ENCODE results near the gene MYLK3.

MYLK3 gene

DNA sequence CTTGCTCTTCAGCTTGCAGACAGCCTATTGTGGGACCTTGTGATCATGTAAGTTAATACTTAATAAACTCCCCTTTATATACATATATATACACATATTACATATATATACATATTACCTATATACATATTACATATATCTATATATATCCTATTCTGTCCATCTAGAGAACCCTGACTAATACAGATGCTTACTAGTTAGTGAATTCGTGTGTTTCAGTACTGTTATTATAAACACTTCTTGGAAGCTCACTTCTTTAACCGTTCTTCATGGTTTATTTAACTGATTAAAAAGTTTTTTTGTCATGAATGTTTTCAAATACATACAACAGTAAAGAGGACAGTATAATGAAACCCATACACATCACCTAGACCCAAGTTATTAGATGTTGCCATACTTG is 46.1 kb downstream of the MYLK3 start:
- H3K27me3 Mint-ChIP-seq (ENCODE audit: low read depth): no peaks in the 10 kb centered on the region

DNA sequence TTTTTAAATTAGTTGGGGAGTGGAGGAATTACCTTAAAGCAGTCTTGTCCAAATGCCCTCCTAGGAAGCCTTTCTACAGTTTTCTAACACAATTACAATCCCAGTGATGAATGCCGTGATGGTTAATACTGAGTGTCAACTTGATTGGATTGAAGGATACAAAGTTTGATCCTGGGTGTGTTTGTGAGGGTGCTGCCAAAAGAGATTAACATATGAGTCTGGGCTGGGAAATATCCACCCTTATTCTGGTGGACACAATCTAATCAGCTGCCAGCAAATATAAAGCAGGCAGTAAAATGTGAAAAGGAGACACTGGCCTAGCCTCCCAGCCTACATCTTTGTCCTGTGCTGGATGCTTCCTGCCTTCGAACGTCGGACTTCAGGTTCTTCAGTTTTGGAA is 46.5 kb downstream of the MYLK3 start:
- H3K27me3 Mint-ChIP-seq (ENCODE audit: low read depth): no peaks in the 10 kb centered on the region
- H3K36me3 Mint-ChIP-seq (ENCODE audit: low read depth): peaks cover 18% of the 10 kb centered on the region
- DNase-seq (ENCODE audit: low spot score): no peak
- peaks cover 3% of the 10 kb centered on the region for H3K4me1 Mint-ChIP-seq (ENCODE audit: low read depth)
- no peak overlapping the region for H3K4me3 Mint-ChIP-seq
- H3K27ac Mint-ChIP-seq: no peak overlapping the region
- H3K9me3 Mint-ChIP-seq: no peaks in the 10 kb centered on the region

More for the DNA sequence above, 46.1 kb downstream of the MYLK3 start:
- Mint-ChIP-seq H3K4me3 (no peak overlapping the region), H3K27ac (no peak overlapping the region), H3K4me1 (ENCODE audit: low read depth) (peaks cover 7% of the 10 kb centered on the region), H3K36me3 (ENCODE audit: low read depth) (peaks cover 15% of the 10 kb centered on the region), H3K9me3 (no peaks in the 10 kb centered on the region)
- DNase-seq (ENCODE audit: low spot score): no peak

DNA sequence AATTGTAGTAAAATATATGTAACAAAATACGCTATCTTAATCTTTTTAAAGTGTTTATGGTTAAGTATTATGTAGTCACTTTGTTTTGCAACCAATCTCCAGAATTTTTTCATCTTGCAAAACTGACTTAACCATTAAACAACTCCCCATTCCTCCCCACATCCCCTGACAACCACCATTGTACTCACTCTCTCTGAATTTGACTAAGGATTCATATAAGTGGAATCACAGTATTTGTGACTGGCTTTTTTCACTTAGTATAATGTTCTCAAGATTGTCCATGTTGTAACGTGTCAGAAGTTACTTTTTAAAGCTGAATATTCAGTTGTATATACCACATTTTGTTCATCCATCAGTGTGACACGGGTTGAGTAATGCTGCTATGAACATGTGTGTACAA is 48.1 kb downstream of the MYLK3 start:
- DNase-seq (ENCODE audit: low spot score): no peak
- no peaks in the 10 kb centered on the region for H3K9me3 Mint-ChIP-seq
- peaks cover 30% of the 10 kb centered on the region for H3K36me3 Mint-ChIP-seq (ENCODE audit: low read depth)
- H3K27ac Mint-ChIP-seq: no peak overlapping the region
- H3K27me3 Mint-ChIP-seq (ENCODE audit: low read depth): no peaks in the 10 kb centered on the region
- no peaks in the 10 kb centered on the region for H3K4me1 Mint-ChIP-seq (ENCODE audit: low read depth)
- H3K4me3 Mint-ChIP-seq: no peak overlapping the region

DNA sequence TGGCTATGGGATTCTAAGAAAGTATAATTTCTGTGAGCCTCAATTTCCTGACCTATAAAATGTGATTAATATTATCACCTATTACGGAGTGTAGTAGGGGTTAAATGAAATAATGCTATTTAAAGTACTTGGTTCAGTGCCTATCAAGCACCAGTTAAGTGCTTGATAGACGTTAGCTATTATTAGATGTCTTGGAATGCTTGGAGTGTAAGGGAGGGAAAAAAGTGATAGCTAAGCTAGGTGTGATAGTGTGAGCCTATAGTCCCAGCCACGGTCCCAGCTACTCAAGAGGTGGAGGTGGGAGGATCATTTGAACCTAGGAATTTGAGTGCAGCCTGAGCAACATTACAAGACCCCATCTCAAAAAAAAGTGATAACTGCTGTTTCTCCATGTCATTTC is 51.2 kb downstream of the MYLK3 start:
- H3K4me1 Mint-ChIP-seq (ENCODE audit: low read depth): peaks cover 4% of the 10 kb centered on the region
- H3K9me3 Mint-ChIP-seq: no peaks in the 10 kb centered on the region

DNA sequence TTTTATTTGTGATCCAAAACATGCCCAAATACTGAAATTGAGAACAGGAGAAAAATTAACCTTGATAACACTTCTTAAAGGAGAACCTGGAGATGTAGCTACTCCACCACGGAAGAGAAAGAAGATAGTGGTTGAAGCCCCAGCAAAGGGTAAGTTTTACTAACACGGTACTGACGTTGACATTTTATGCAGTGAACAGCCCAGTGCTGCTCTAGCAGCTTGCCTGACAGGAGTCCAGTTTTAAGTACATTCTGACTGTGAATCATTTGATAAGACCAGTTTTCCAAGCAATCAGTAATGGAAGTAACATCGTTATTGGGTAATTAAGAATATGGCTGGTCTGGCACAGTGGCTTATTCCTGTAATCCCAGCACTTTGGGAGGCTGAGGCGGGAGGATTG is 52.2 kb downstream of the MYLK3 start:
- no peaks in the 10 kb centered on the region for H3K27me3 Mint-ChIP-seq (ENCODE audit: low read depth)
- DNase-seq (ENCODE audit: low spot score): no peak
- peaks cover 53% of the 10 kb centered on the region for H3K36me3 Mint-ChIP-seq (ENCODE audit: low read depth)
- no peak overlapping the region for H3K4me3 Mint-ChIP-seq
- H3K4me1 Mint-ChIP-seq (ENCODE audit: low read depth): peaks cover 14% of the 10 kb centered on the region
- no peaks in the 10 kb centered on the region for H3K9me3 Mint-ChIP-seq
- H3K27ac Mint-ChIP-seq: no peak overlapping the region

More for the DNA sequence above, 51.2 kb downstream of the MYLK3 start:
- H3K36me3 Mint-ChIP-seq (ENCODE audit: low read depth): peaks cover 43% of the 10 kb centered on the region
- H3K27ac Mint-ChIP-seq: no peak overlapping the region
- H3K27me3 Mint-ChIP-seq (ENCODE audit: low read depth): no peaks in the 10 kb centered on the region
- no peak for DNase-seq (ENCODE audit: low spot score)
- no peak overlapping the region for H3K4me3 Mint-ChIP-seq

DNA sequence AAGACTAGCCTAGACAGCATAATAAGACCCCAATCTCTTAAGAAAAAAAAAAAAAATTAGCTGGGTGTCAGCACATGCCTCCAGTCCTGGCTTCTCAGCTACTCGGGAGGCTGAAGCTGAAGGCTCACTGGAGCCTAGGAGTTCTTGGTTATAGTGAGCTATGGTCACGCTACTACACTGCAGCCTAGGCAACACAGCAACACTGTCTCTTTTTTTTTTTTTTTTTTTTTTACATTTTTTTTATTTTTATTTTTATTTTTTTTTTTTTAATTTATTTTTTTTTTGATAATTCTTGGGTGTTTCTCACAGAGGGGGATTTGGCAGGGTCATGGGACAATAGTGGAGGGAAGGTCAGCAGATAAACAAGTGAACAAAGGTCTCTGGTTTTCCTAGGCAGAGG is 54.5 kb downstream of the MYLK3 start:
- Mint-ChIP-seq H3K4me1 (ENCODE audit: low read depth) (peaks cover 18% of the 10 kb centered on the region), H3K36me3 (ENCODE audit: low read depth) (peaks cover 51% of the 10 kb centered on the region), H3K27ac (no peak overlapping the region), H3K9me3 (no peaks in the 10 kb centered on the region), H3K27me3 (ENCODE audit: low read depth) (no peaks in the 10 kb centered on the region), H3K4me3 (no peak overlapping the region)
- DNase-seq (ENCODE audit: low spot score): no peak

DNA sequence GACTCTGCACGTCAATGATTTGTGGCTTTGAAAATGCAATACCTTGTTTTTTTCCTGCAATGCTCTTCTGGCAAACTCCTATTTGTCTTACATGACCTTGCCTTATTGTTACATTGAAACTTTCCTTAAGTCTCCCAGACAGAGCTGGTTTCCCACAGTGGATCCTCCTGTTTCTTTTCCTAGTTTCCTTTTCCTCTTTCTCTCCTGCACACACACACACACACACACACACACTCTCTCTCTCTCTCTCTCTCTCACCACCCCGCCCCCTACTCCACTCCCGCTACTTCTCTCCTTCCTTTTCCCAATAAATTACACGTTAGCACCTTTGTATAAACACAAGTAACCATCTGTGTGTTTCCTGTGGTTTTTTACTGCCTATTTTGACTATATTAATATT is 56.4 kb downstream of the MYLK3 start:
- Mint-ChIP-seq H3K4me3 (no peak overlapping the region), H3K36me3 (ENCODE audit: low read depth) (peaks cover 40% of the 10 kb centered on the region), H3K27me3 (ENCODE audit: low read depth) (no peaks in the 10 kb centered on the region), H3K9me3 (no peaks in the 10 kb centered on the region), H3K27ac (peak overlapping the region; percentile 34), H3K4me1 (ENCODE audit: low read depth) (peaks cover 32% of the 10 kb centered on the region)
- no peak for DNase-seq (ENCODE audit: low spot score)

DNA sequence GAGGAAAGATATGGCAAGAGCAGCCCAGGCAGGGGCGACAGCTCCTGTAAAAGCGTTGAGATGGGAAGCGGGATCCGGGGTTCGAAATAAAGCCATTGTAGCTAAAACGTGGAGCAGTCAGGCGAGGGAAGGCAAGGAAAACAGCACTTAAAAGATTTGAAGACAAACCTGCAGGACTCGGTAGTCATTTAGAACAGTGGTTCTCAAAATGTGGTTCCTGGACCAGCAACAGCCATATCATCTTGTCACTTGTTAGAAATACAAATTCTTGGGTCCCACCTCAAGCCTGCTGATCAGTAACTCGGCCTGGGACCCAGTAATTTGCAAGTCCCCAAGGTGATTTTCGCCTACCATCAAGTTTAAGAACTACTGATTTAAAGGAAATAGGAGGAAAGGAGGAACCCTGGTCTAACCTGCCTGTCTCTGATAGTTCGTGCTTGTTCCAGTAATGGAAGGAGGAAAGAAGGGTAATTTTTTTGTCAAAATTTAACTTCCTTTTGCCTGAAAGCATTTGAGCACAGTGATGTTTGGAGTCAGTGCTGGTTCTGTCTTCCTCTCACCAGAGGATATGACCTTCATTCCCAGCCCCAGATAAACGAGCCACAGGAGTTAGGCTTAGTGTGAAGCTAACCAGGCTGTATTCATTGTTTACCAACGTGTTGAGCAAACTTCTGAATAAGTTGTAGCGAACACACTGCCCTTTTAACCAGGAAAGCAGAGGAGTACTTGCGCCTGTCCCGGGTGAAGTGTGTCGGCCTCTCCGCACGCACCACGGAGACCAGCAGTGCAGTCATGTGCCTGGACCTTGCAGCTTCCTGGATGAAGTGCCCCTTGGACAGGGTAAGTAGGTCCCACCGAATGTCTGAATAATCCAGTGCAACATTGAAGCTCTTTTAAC is 57.6 kb downstream of the MYLK3 start:
- peaks cover 32% of the 10 kb centered on the region for H3K36me3 Mint-ChIP-seq (ENCODE audit: low read depth)
- no peaks in the 10 kb centered on the region for H3K27me3 Mint-ChIP-seq (ENCODE audit: low read depth)
- DNase-seq (ENCODE audit: low spot score): no peak
- H3K4me1 Mint-ChIP-seq (ENCODE audit: low read depth): peaks cover 36% of the 10 kb centered on the region
- no peak overlapping the region for H3K27ac Mint-ChIP-seq
- H3K9me3 Mint-ChIP-seq: no peaks in the 10 kb centered on the region
- H3K4me3 Mint-ChIP-seq: no peak overlapping the region

DNA sequence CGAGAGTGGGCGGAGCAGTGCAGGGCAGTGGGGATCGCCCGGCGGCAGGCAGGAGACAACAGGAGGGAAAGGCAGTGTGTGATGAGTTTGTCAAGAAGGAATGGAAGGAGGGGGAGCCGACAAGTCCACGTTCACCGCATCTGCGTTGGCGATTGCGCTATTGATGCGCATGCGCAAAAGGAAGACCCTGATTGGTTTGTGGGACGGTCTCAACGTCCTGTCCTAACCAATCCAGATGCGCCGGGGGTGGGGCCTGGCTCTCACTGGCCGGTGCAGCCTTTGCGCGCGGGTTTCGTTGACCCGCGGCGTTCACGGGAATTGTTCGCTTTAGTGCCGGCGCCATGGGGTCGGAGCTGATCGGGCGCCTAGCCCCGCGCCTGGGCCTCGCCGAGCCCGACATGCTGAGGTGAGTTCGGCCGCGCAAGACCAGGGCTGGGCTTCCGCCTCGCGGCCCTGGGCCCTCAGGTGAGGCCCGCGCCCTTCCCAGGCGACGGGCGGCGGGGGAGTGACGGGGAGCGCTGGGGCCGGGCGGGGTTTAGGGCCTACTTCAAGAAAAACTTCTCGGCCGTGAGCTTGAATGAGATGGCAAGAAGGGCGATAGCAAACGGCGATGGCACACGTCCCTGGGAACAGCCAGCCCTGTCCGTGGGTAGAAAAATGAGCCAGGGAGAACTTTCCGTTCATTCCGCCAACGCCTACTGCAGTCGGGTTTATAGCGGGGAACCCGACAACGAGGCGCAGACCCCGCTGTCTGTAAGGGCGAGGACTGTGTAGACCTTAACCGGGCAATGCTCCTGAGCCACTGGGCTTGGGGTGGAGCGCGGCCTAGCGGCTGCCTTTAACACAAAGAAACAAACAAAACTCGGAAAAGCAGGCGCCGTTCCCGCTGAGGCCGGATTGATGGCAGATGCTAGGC is 58.5 kb downstream of the MYLK3 start, which contains the start of gene ORC6:
Gene ORC6, plus strand, starts transcription at position 295 of the 916 bp plus-strand sequence. Its CDS starts 47 bp downstream, at position 342.
- Mint-ChIP-seq H3K36me3 (ENCODE audit: low read depth) (peaks cover 23% of the 10 kb centered on the region), H3K27me3 (ENCODE audit: low read depth) (no peaks in the 10 kb centered on the region), H3K4me1 (ENCODE audit: low read depth) (peaks cover 39% of the 10 kb centered on the region), H3K27ac (no peak within 1 kb of the TSS), H3K9me3 (no peaks in the 10 kb centered on the region), H3K4me3 (no peak within 1 kb of the TSS)
- peak; percentile 97 for DNase-seq (ENCODE audit: low spot score)

DNA sequence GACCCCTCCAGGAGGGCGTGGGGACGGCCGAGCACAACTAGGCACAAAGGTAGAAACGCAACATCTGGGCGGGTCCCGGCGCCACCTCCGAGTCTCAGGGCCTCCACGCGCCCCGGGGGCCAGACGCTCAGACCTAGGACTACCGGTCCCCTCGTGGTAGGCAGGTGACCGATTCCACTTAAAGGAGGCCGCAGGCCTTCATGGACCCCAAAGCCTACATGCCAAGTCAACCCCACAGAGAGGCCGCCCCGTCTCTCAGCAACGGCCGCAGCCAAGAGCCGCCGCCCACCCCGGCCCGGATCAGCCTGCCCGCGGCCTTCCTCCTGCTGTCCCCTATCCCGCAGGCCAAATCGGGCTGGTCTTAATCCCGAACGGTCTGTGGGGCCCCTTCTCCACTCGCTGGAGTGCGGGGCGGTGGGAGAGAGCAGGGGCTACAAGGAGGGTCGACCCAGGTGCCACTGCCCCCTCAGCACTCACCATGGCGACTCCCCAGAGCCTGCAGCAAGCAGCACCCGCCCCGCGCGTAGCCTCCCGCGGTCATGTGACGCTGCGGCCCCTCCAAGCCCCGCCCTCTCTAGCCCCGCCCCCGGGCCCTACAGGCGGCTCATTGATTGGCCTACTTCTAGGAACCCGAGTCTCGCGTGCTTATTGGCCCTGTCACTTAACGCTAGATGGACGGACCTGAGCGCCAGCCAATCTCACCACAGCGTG is 59.3 kb downstream of the MYLK3 start, which contains the start of gene VPS35:
Gene VPS35, minus strand, starts transcription at position 525 of the 711 bp plus-strand sequence. Its CDS starts 45 bp downstream, at position 480.
- Mint-ChIP-seq H3K27ac (no peak within 1 kb of the TSS), H3K36me3 (ENCODE audit: low read depth) (peaks cover 22% of the 10 kb centered on the region), H3K4me3 (no peak within 1 kb of the TSS), H3K27me3 (ENCODE audit: low read depth) (no peaks in the 10 kb centered on the region), H3K4me1 (ENCODE audit: low read depth) (peaks cover 42% of the 10 kb centered on the region), H3K9me3 (no peaks in the 10 kb centered on the region)
- DNase-seq (ENCODE audit: low spot score): peak; percentile 99

DNA sequence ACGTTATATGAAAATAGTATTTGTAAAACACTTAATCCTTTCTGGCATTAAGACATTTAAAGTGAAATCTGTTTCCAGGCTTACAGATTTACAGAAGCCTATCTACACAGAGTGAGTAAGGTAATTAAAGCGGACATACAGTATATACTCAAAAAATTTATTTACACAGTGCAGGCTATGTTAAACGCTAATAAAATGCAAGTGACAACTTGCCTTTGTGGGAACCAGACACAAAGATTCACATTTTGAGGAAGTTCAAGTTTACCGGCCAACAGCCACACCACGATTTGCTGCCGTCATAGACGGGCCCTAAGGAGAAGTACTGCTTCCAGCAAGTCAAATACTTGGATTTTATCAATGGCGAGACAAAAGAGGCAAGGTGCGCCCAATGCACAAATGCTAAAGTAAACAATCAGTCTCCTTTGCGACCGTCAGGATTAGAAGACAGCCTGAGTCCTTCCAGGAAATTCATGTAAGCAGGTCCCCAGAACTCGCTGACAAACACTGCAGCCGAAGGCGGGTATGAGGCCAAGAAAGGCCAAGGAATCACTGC is 60.0 kb downstream of the MYLK3 start:
- H3K4me3 Mint-ChIP-seq: no peak overlapping the region
- H3K4me1 Mint-ChIP-seq (ENCODE audit: low read depth): peaks cover 45% of the 10 kb centered on the region
- H3K9me3 Mint-ChIP-seq: no peaks in the 10 kb centered on the region
- DNase-seq (ENCODE audit: low spot score): no peak
- H3K27ac Mint-ChIP-seq: no peak overlapping the region
- no peaks in the 10 kb centered on the region for H3K27me3 Mint-ChIP-seq (ENCODE audit: low read depth)
- peaks cover 20% of the 10 kb centered on the region for H3K36me3 Mint-ChIP-seq (ENCODE audit: low read depth)

DNA sequence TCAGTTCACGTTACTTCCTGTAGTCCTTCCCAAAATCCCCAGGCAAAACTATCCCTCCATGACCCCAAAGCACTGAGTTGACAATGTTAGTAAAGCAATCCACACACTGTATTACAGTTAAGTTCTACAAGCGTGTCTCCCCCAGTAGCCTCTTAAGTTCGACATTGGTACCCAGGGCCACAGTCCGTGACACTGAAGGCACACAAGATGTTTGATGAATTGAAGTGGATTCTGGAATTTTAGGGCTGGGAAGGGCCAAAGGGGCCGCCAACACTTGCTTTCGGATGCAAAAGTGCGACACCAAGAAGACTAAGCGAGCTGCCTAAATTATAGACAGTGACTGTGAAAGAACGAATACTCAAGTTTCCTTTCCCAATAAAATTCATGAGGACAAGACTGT is 60.7 kb downstream of the MYLK3 start:
- no peak overlapping the region for H3K4me3 Mint-ChIP-seq
- no peaks in the 10 kb centered on the region for H3K9me3 Mint-ChIP-seq
- no peak for DNase-seq (ENCODE audit: low spot score)
- peaks cover 15% of the 10 kb centered on the region for H3K36me3 Mint-ChIP-seq (ENCODE audit: low read depth)
- H3K4me1 Mint-ChIP-seq (ENCODE audit: low read depth): peaks cover 46% of the 10 kb centered on the region
- H3K27me3 Mint-ChIP-seq (ENCODE audit: low read depth): no peaks in the 10 kb centered on the region
- no peak overlapping the region for H3K27ac Mint-ChIP-seq

DNA sequence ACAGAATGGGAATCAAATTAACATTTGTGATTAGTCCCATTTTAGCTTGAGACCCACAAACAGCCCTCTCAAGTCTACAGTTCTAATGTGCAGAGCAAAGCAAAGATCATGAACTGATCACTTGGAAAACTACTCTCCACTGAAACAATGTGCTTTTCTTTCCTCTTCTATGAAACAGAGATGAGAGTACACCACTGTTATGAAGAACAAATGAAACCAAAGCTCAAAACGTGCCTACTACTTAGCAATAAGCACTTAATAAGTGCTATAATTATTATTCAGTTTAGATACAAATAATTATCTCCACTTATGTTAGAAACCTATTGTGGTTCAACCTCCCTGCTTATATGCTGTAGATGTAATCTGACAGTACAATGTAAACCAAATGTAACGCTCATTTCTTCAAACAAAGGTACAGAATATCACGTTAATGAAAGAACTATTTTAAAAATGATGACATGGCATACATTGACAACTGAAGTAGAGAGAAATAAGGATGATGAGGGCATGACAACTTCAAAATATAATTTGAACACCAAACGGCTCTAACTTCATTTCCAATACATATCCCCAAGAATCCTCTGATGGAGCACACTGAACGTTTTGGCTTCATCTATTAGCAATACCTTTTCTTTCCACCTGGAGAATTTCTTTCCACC is 61.2 kb downstream of the MYLK3 start:
- DNase-seq (ENCODE audit: low spot score): no peak
- Mint-ChIP-seq H3K9me3 (no peaks in the 10 kb centered on the region), H3K36me3 (ENCODE audit: low read depth) (peaks cover 14% of the 10 kb centered on the region), H3K27ac (no peak overlapping the region), H3K27me3 (ENCODE audit: low read depth) (no peaks in the 10 kb centered on the region), H3K4me1 (ENCODE audit: low read depth) (peaks cover 42% of the 10 kb centered on the region), H3K4me3 (no peak overlapping the region)

All from T-helper 2 cell treated with Interferon-gamma antibody and Interleukin-4, amounts not matched to agents 5 μg/mL and 100 μg/mL, for 36 hours (primary cell).